Activated CD4-positive, alpha-beta T cell treated with anti-CD3 and anti-CD28 coated beads for 4 hours (primary cell): ENCODE measurements around the gene DTHD1.
A peak's percentile ranks its signal among the peaks of the same experiment; 100 is the strongest.

Source experiments
- DNase-seq, 2 donors: peaks; one replicate each; pipeline ENCODE4 v3.0.0-alpha.2; 2020

The DTHD1 gene

GRCh38 chr4:36317721-36318120 is 36.3 kb downstream of the DTHD1 start:
- DNase-seq = no peak

DNA sequence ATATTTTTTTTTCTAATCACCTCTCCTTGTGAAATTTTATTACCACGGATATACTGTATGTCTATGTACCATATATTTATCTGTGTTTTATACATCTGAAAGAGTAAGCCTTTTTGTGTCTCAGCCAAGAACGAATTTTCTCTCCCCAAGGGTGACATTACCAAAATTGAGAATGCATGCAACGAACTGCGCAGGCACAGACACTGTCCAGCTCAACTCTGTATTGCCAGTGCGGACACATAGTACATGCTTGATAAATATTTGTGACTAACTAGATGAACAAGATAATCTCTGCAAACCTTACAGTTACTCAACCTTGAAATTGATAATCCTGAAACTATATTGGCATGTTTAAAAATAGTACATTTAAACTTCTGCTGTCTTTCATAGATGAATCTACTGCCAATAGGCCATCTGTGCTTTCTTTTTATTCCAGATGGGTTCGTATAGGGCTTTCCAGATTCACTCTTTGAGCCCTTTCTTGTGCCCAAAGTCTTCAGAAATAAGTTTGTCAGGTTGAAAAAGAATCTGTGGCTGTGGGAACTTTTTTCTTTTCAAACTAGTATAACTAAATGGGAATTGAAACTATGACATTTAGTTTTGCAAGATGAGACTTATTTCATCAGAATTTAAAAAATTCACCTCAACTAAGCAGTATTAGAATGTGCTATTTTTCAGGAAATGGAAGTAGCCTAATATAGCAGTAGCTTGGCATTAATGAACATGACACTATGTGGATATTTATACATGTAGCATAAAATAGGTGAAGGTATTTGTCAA is 38.9 kb downstream of the DTHD1 start:
- no peak for DNase-seq

DNA sequence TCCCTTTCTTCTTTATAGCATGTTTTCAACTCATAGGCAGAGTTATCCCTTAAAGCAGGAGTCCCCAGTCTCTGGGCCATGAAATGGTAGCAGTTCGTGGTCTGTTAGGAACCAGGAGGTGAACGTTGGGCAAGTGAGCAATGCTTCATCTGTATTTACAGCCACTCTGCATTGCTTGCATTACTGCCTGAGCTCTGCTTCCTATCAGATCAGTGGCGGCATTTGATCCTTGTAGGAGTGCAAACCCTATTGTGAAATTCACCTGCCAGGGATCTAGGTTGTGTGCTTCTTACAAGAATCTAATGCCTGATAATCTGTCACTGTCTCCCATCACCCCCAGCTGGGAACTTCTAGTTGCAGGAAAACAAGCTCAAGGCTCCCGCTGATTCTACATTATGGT is 39.8 kb downstream of the DTHD1 start:
- no peak for DNase-seq

DNA sequence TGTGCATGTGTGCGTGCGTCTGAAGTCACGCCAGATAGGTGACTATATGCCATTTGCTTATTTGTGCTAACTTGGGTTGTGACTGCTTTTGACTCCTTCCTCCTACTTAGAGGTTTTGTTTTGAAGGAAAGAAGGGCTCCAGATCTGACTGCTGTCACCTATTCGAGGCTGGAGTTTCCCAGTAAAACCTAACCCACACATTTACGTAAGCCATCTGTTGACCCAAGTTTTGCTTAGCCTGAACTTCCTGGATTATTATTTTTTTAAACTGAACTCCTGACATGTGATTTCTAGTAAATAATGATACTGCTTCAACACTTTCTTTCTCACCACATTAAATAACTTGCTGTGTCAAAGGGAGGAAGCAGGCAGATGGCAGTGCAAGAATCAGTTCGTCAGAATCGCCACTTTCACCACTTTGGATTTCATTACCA is 41.5 kb downstream of the DTHD1 start:
- peak; percentile 35 to 39 for DNase-seq

DNA sequence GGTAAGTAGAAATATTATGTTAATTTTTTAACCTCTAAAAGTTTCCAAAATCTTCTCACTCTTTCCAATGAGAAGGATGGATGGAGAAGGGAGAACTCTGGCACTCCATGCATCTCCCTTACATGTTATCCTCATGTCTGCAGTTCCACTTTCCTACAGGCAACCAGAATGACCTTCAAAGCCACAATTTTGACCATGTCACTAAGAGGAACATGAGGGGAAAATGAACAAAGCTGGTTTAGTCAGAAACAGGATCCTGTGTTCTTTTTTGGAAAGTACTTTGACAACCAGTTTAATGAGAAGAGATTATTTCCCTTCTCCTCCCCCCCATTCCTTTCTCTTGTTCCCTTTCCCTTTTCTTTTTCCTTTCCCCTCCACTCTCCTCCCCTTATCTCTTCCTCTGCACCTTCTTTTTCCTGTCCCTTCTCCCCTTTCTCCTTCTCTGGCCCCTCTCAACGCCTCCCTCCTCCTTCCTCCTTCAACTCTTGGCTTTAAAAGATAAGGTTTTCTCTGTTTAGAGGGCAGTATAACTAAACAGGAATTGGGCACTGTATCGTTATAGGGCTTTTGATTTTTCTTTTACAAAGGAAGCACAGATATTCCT is 42.5 kb downstream of the DTHD1 start:
- no peak for DNase-seq

- DNase-seq = no peak
These were observed 43.4 kb downstream of the DTHD1 start for GRCh38 chr4:36324808-36325207.

DNA sequence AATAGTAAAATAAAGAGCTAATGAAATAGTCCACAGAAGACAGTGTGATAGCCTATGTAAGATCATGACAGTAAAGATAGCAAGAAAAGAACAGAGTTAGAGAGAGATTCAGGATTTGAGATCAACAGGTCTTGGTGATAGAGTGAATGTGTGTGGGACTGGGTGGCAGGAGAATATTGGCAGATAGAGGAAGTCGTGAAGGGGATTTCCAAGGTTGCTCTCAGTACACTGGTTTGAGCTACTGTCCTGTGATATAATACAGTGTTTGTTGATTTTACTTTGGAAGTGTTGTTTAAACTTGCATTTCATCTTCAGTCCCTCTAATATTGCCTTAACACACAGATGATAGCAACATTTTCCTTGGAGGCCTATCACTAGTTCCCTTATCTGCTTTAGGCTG is 44.1 kb downstream of the DTHD1 start:
- DNase-seq = peak in 1 of 2 donors; percentile 14

DNA sequence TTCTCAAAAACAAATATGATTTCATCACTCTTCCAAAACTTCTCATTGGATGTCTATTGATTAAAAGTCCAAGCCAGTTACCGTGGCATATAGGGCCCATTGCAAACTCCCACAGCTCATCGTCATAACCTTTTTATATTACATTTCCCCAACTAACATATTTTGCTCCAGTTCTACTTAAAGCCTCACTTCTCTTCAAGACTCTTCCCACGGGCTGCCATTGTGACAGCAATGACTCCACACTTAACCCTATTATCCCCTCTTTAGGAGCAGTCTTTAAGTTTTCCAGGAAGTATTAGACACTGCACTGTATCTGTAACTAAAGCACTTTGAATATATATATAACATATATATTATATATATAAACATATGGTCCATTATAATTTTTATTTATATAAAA is 44.5 kb downstream of the DTHD1 start:
- no peak for DNase-seq

DNA sequence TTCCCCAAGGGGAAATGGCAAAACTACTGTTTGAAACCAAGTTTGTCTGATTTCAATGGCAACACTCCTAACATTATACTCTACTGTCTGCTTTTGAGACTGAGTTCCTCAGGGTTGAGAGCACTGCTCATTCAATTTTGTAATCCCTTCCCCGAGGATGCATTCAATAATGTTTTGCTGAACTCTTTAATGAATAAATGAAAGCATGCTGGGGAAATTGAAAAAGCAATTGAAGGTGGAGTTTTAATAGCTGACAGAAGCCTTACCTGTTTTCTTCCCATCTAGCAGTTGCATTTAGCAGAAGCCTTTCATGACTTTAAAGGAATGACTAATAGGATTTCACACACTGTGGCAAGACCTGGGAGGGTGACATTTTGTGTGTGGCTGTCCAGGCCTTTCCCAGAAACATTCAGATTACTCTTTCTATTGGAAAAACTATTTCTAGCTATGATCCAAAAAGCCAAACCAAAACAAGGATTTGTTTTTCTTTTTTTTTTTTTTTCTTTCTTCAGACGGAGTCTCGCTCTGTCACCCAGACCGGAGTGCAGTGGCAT is 45.1 kb downstream of the DTHD1 start:
- DNase-seq = no peak

- no peak for DNase-seq
These were observed 46.0 kb downstream of the DTHD1 start for GRCh38 chr4:36327400-36327799.

GRCh38 chr4:36328130-36328529 is 46.7 kb downstream of the DTHD1 start:
- DNase-seq = no peak

- no peak for DNase-seq
These were observed 47.8 kb downstream of the DTHD1 start for GRCh38 chr4:36329228-36329627.

GRCh38 chr4:36330796-36331195 is 49.4 kb downstream of the DTHD1 start:
- no peak for DNase-seq

DNA sequence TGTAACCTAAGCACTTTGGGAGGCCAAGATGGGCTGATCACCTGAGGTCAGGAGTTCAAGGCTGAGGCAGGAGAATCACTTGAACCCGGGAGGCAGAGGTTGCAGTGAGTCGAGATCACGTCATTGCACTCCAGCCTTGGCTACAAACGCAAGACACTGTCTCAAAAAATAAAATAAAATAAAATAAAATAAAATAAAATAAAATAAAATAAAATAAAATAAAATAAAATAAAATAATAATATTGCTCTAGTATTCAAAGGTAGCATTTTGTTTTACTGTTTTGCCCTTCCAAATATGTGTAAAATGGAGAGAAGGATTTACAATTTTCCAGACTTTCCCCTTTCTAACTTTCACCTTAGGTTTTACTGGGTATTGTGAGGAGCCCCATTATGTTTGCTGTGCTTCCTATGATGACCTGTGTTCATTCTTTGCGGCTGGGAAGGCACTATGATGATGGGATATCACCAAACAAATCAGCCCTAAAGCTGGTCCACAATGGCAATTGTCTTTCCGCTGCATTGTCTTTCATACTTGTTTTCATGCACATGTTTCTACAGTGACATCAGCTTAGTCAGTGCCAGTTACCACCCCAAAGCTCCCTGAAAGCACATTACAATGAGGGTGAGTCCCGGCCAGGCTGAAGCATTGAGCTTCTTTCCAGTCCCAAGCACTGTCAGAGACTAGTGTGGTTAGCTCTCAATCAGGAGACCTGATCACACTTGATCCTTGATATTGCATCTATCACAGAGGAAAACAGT is 50.8 kb downstream of the DTHD1 start:
- no peak for DNase-seq

- DNase-seq = no peak
These were observed 51.3 kb downstream of the DTHD1 start for GRCh38 chr4:36332782-36333131.

GRCh38 chr4:36333303-36333877 is 52.0 kb downstream of the DTHD1 start:
- DNase-seq = no peak

GRCh38 chr4:36337665-36338185 is 56.3 kb downstream of the DTHD1 start:
- no peak for DNase-seq

GRCh38 chr4:36338973-36339372 is 57.6 kb downstream of the DTHD1 start:
- DNase-seq = no peak

- no peak for DNase-seq
These were observed 60.5 kb downstream of the DTHD1 start for GRCh38 chr4:36341936-36342335.

- DNase-seq = no peak
These were observed 62.2 kb downstream of the DTHD1 start for GRCh38 chr4:36343501-36344175.

- peak; percentile 20 to 31 for DNase-seq
These were observed 67.1 kb downstream of the DTHD1 start for GRCh38 chr4:36348403-36348938.

- DNase-seq = no peak
These were observed 68.6 kb downstream of the DTHD1 start for GRCh38 chr4:36349938-36350549.
